GM04503 (cell line): Measurements from ENCODE around the gene SEMA6B.
A peak's percentile ranks its signal among the peaks of the same experiment; 100 is the strongest.

Source experiments
- DNase-seq: peaks from one replicate; pipeline ENCODE4 v3.0.0-alpha.2; 2012; ENCODE audit warnings: low read depth

SEMA6B gene

GRCh38 chr19:4588291-4588761, 28.8 kb upstream of the SEMA6B start:
- DNase-seq: no peak

GRCh38 chr19:4587527-4587926, 28.0 kb upstream of the SEMA6B start:
- no peak for DNase-seq

- no peak for DNase-seq
These were observed 27.2 kb upstream of the SEMA6B start for GRCh38 chr19:4586691-4587090.

GRCh38 chr19:4586245-4586644, 26.8 kb upstream of the SEMA6B start:
- DNase-seq: no peak

GRCh38 chr19:4585556-4585955, 26.1 kb upstream of the SEMA6B start:
- no peak for DNase-seq

- DNase-seq: no peak
These were observed 25.4 kb upstream of the SEMA6B start for GRCh38 chr19:4584670-4585460.

- DNase-seq: no peak
These were observed 24.6 kb upstream of the SEMA6B start for GRCh38 chr19:4583961-4584669.

- no peak for DNase-seq
These were observed 23.7 kb upstream of the SEMA6B start for GRCh38 chr19:4582980-4583842.

GRCh38 chr19:4581666-4582553, 22.4 kb upstream of the SEMA6B start:
- no peak for DNase-seq

- no peak for DNase-seq
These were observed 21.6 kb upstream of the SEMA6B start for GRCh38 chr19:4580961-4581665.

GRCh38 chr19:4580021-4580901, 20.8 kb upstream of the SEMA6B start:
- DNase-seq: no peak

GRCh38 chr19:4579389-4579788, 19.9 kb upstream of the SEMA6B start:
- DNase-seq: no peak

GRCh38 chr19:4578552-4579248, 19.2 kb upstream of the SEMA6B start:
- DNase-seq: no peak

GRCh38 chr19:4577020-4577782, 17.7 kb upstream of the SEMA6B start:
- DNase-seq: no peak

- DNase-seq: no peak
These were observed 16.8 kb upstream of the SEMA6B start for GRCh38 chr19:4576016-4576933.

GRCh38 chr19:4575267-4576015, 16.0 kb upstream of the SEMA6B start:
- DNase-seq: peak; percentile 61

- no peak for DNase-seq
These were observed 14.2 kb upstream of the SEMA6B start for GRCh38 chr19:4573682-4574081.
